Stimulated activated CD4-positive, alpha-beta T cell treated with anti-CD3 and anti-CD28 coated beads, TNF-alpha, amount 100 ng/mL, for 24 hours (primary cell): ENCODE results near the gene NOSIP.

Experiments
- DNase-seq, 3 experiments: peaks; one replicate each; pipeline ENCODE4 v3.0.0-alpha.2; 2020; ENCODE audit warnings: low read depth in 3 of 3

The NOSIP gene

GRCh38 chr19:49573009-49573408, 7.3 kb downstream of the NOSIP start:
- no peak for DNase-seq

- no peak for DNase-seq
Measured at GRCh38 chr19:49570997-49571676, 9.2 kb downstream of the NOSIP start.

DNA sequence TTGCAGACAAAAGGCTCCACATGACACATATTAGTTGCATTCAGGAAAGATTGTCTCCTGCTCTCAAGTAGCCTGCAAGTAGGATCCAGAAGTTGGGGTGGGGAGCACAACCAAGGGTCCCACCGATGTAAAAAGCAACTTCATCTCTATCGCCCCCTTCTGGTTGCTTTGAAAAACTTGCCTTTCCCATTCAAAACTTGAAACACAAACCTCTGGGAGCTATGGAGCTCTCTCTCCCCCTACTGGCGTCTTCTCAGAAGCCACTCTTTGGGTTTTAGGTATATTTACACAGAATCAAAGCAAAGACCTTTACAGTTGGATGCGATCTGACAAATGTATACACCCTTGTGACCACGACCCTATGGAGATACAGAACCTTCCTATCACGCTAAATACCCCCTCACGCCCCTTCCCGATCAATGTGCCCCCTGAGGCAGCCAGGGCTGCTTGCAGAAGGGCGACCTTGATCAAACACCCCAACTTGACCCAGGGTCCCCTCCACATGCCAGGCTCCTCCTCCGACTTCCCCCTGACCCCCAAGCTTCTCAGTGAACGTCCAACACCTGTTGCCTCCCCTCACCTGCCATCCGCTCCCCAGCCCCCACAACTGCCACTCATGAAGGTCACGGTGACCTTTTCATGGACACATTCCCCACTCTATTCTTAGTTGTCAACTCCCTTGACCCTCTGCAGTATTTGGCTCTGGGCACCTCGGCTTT, 10.1 kb downstream of the NOSIP start:
- DNase-seq: peak in 1 of 3 experiments; percentile 64

DNA sequence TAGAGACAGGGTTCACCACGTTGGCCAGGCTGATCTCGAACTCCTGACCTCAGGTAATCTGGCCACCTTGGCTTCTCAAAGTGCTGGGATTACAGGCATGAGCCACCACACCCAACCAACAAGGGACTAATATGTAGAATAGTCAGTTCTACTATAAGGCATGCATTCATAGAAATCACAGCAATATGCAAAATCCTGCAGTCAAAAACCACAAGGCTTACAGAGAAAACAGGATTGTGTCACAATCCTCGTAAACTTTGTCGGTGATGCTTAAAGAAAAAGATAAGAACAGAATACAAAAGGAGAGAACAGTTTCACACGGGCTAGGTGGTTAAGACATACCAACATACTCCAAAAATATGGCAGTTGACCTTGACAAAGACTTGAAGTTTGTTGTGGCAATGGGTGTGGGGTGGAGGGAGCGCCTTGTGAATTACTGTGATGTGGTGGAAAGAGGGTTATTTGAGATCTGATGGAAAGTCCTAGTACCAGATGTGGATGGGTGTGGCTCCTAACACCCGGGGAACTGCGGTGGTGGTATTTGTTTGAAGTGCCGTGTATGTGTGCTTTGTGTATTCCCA, 12.4 kb downstream of the NOSIP start:
- DNase-seq: no peak

- DNase-seq: no peak
Measured at GRCh38 chr19:49566302-49566701, 14.1 kb downstream of the NOSIP start.

GRCh38 chr19:49565261-49565660, 15.1 kb downstream of the NOSIP start:
- DNase-seq: no peak

- peak in 2 of 3 experiments; percentile 41 to 43 for DNase-seq
Measured at GRCh38 chr19:49564616-49565045, 15.7 kb downstream of the NOSIP start.

DNA sequence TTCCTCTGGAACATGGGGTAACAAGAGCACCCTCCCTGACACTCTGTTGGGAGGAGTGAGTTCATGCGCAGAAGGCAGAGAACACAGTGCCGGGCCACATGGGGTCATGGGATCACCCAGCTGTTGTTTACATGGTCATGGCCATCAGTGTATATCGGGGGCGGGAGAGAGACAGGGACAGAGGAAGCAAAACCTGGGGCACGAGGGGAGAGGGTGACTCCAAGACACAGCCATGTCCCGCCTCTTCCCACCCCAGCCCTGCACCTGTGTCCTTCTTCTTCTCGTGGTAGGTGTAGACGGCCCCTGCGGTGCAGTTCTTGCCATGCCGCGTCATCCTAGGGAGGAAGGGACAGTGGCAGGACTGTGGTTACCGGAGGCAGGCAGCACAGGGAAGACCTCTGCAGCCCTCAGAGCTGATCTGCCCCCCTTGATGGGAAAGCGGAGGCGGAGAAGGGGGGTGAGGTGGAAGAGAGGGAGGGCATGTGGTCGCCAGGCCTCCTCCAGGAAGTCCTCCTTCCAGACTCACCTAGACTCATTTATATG, 19.9 kb downstream of the NOSIP start:
- peak in 1 of 3 experiments; percentile 47 for DNase-seq

GRCh38 chr19:49559928-49560327, 20.4 kb downstream of the NOSIP start:
- DNase-seq: no peak

- no peak for DNase-seq
Measured at GRCh38 chr19:49559443-49559842, 20.9 kb downstream of the NOSIP start.

- DNase-seq: peak in 1 of 3 experiments; percentile 38
Measured at GRCh38 chr19:49558591-49558990, 21.8 kb downstream of the NOSIP start.

DNA sequence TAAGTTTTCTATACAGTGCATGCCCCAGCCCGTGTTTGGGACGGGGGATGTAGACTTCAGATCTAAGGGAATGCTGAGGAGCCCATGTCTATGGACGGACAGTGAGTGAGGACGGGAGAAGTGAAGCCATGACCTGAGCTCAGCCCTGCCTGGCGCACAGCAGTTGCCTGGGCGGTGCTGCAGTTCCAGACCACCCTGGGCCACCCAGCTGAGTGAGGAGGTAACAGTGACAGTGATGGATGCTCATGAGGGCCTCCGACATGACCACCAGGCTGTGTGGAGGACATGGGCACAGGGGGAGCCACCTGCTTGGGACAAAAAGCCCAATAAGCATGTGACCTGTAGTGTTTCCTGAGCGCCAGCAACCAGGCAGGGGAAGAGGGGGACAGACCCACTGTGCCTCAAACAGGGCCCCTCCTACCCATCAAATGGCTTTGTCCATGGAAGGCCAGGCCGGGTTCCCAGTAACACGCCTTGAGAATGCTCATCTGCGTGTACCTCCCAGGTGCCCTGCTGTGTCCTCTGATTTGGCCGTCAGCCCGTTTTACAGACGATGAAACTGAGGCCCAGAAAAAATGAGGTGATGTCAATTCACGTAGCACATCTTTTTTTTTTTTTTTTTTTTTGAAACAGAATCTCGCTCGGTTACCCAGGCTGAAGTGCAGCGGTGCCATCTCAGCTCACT, 22.6 kb downstream of the NOSIP start:
- DNase-seq: no peak

DNA sequence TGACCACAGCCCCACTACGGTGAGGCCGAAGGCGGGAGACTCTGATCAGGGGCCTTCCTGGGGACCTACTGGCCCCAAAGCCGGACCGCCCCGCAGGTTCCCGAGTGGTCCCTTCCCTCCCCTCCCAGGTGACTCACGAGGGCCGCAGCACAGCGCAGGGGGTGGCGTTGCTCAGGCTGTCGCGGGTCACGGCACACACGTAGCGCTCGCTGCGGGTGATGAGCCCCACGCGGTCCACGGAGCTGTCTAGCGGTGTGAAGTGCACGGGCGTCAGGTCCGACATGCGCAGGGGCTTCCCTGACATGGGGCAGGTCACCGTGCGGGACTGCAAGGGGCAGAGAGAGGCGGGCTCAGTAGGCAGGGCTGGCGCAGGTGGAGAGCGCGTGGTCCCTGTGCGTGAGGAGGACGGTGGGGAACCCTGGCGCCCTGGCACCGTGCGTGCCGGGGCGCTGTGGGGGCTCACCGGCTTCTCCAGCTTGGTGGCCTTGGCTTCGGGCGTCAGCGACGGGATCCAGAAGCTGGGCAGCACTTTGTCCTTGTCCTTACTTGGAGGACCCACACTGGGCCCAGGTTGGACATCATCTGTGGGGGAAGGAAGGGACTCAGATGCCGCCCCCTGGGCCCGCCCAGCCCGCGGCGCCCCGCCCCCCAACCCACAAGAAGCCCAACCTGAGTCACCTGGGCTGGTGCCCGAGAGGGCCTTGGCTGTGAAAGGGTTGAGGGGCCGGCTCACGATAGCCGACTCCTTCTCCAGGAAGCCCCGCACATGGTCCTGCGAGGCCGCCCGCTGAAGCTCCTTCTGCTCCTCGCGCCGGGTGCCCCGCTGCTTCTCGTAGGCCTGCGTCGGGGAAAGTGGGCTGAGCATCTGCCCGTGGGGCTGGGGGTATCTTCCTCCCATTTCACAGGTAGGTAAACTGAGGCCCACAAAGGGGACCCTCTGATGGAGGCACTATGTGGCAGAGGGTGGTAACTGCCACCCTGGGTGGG, 23.7 kb downstream of the NOSIP start:
- DNase-seq: peak in 1 of 3 experiments; percentile 47

DNA sequence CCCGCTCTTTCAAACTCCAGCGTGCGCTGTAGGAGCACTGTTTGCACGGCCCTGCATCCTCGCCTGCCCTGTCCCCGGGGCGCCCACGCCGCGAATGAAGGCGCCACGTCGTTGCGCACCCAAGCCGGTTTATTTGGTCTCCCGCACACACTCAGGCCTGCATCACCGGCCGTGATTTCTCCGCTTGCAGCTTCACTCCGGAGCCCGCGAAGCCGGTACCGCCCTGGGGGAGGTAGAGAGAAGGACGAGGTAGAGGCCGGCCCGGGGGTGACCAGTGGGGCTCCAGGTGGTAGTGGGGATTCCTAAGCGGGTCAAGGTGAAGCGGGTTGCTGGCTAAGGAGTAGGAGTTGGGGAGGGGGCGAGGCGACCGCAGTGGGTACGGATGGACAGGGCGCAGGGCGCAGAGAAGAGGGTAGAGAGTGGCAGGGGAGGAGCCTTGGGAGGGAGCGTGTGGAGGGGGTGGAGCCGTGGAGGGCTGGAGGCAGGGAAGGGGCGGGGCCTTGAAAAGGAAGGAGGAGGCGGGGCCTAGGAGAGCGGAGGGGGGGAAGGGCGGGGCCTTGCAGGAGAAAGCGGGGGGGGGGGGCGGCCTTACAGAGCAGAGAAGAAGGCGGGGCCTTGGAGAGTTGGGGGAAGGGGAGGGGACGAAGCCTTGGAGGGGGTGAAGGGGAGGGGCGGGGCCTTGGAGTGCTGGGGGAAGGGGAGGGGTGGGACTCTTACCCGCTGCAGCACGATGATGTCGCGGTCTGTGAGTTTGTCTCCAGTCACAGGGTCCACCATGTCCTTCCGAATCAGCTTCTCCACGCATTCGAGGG, 24.6 kb downstream of the NOSIP start:
- DNase-seq: peak in 2 of 3 experiments; percentile 66 to 80

- peak in 1 of 3 experiments; percentile 60 for DNase-seq
Measured at GRCh38 chr19:49554701-49555181, 25.6 kb downstream of the NOSIP start.

DNA sequence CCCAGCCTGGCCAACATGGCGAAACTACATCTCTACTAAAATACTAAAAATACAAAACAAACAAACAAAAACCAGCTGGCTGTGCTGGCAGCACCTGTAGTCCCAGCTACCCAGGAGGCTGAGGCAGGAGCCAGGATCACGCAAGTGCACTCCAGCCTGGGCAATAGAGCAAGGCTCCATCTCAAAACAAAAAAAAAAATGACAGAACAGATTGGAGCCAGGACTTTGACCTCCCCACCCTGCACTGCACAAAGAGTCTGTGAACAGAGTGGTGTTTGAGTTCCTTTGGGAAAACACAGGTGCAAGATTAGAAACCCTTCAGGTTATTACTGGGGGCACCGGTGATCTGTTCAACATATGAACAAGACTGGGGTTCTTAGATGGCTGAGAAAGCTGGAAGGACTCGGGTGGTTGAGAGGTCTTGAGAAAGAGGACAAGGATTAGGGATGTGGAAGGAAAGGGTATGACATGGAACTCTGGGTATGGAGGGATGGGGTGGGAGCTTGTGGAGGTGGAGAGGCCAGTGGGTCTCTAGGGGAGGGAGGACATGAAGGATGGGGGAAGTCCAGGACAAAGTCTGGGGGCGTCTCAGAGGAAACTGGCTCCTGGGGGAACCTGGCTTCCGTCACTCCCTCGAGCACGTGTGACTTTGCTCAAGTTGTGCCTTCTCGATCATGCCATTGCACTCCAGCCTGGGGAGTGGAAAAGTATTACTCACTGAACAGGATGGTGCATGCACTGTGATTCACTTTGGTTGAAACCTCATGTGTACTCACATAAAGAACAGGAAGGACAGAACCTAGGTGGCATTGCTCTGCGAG, 26.7 kb downstream of the NOSIP start:
- DNase-seq: peak in 1 of 3 experiments; percentile 65

- no peak for DNase-seq
Measured at GRCh38 chr19:49552749-49553148, 27.6 kb downstream of the NOSIP start.

DNA sequence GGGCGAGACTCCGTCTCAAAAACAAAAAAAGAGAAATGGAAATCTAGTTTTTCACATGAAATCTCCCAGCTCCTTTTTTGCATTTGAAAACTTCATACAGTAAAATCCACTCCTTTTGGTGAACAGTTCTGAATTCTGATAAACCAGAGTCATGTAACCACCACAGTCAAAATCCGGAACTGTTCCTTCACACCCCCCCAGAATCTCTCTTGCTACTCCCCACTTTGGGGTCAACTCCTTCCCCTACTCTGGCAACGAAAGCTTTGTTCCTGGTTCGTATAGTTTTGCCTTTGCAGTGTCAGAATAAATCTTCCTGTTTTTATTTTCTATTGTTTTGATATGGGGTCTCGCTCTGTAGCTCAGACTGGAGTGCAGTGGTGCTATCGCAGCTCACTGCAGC, 28.8 kb downstream of the NOSIP start:
- DNase-seq: no peak

- no peak for DNase-seq
Measured at GRCh38 chr19:49549045-49549444, 31.3 kb downstream of the NOSIP start.
